A673 (cell line): Measurements from ENCODE around the gene NID1.

Source experiments
- EZH2 ChIP-seq: fragments of 200-600 bp; sonication (generic); IDR thresholded peaks from 2 replicates; pipeline ENCODE4 v1.6.1; 2017; ENCODE audit warnings: borderline replicate concordance, low read depth, mild to moderate bottlenecking, mixed read lengths, antibody characterized with exemption, low read length; ENCODE audit not compliant: poor library complexity, severe bottlenecking
- TF ChIP-seq, protein P1 (sequence below): fragments of 300-800, 200-600 bp; sonication (generic); conservative IDR thresholded peaks from 2 replicates; pipeline ENCODE4 v1.5.1; 2017; ENCODE audit warnings: low read depth, mild to moderate bottlenecking, antibody characterized with exemption, low read length, moderate library complexity, mixed read lengths

DNA sequence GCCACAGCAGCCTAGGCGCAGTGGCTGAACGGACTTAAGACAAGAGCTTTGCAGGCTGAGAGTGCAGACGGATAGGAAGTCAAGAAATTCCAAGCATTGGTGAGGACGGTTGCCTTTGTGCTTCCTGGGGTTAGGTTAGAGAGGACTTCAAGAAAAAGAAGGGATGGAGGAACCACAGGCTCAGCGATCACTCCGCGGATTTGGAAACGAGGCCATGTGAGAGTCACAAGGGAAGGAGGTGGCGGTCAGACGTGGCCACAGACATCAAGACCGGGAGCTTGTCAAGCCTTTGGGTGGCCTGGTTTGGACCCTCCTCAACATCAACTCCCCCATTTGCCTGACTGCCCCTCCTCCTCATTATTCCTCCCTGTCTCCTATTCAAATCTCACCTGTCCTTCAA is 62.3 kb downstream of the NID1 start:
- TF ChIP-seq, protein P1, sequence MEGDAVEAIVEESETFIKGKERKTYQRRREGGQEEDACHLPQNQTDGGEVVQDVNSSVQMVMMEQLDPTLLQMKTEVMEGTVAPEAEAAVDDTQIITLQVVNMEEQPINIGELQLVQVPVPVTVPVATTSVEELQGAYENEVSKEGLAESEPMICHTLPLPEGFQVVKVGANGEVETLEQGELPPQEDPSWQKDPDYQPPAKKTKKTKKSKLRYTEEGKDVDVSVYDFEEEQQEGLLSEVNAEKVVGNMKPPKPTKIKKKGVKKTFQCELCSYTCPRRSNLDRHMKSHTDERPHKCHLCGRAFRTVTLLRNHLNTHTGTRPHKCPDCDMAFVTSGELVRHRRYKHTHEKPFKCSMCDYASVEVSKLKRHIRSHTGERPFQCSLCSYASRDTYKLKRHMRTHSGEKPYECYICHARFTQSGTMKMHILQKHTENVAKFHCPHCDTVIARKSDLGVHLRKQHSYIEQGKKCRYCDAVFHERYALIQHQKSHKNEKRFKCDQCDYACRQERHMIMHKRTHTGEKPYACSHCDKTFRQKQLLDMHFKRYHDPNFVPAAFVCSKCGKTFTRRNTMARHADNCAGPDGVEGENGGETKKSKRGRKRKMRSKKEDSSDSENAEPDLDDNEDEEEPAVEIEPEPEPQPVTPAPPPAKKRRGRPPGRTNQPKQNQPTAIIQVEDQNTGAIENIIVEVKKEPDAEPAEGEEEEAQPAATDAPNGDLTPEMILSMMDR, result no peak
- no peak for TF ChIP-seq EZH2
